NCI-H2171 treated with DMSO at 0.1 percent for 48 hours (cell line): ENCODE data around the gene TMCO1.
A peak's percentile ranks its signal among the peaks of the same experiment; 100 is the strongest.
"Not testable (repeated sequence)": the region's sequence is repeated elsewhere in the genome, so short reads cannot be mapped to it uniquely, and the experiment has no call there.

Experiments
- DNase-seq: peaks from one replicate; lab custom pipeline; 2025; lab: John Stamatoyannopoulos, UW

Gene TMCO1

GRCh38 chr1:165768513-165769394 lies at the start of gene TMCO1:
Gene TMCO1, minus strand, starts transcription at chr1:165768868. Its CDS starts 117 bp downstream, at chr1:165768751.
- peak; percentile 98 for DNase-seq

- DNase-seq = no peak
These were observed 48.3 kb upstream of the TMCO1 start for GRCh38 chr1:165816826-165817497.

- no peak for DNase-seq
These were observed 47.5 kb upstream of the TMCO1 start for GRCh38 chr1:165816157-165816556.

GRCh38 chr1:165815725-165816124 lies 47.1 kb upstream of the TMCO1 start:
- no peak for DNase-seq

- no peak for DNase-seq
These were observed 38.9 kb upstream of the TMCO1 start for GRCh38 chr1:165807613-165808012.

DNA sequence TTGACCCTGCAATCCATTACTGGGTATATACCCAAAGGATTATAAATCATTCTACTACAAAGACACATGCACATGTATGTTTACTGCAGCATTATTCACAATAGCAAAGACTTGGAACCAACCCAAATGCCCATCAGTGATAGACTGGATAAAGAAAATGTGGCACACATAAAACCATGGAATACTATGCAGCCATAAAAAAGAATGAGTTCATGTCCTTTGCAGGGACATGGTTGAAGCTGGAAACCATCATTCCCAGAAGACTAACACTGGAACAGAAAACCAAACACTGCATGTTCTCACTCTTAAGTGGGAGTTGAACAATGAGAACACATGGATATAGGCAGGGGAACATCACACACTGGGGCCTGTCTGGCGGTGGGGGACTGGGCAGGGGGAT lies 35.8 kb upstream of the TMCO1 start:
- not testable (repeated sequence) for DNase-seq

- DNase-seq = no peak
These were observed 30.7 kb upstream of the TMCO1 start for GRCh38 chr1:165799387-165799786.

DNA sequence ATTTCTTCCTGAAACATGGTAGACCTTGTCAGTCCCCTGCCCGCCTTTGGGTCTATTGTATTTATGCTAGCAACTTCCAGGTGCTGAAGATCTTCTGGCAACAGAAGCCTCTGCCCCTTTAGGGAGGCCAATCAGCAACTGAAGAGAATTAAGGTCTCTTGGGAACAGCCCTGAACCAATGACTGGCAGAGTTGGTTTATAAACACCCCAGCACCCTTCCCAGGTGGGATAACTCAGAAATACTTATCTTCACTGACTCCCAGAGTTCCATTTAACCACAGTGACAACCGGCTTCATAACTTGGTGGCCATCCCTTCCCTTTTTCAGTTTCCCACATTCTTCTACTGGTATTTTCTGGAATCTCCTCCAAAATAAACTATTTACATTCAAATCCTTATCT lies 27.2 kb upstream of the TMCO1 start:
- DNase-seq = no peak

DNA sequence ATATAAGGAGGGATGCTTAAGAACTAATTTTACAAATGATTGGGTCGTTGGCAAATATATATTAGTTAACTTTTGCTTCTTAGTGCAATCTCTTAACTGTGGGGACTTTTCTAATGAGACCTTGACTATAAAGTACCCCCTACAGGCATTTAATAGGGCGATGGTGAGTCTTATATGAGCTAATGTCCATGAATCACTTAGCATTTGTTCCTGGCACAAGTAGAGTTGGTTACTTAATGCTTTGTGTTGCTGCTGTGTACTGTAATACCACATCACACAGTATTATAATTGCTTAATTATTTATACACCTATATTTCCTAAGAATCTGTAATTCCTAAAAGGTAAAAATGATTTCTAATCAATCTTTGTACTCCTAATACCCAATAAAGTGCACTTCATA lies 25.3 kb upstream of the TMCO1 start:
- no peak for DNase-seq

DNA sequence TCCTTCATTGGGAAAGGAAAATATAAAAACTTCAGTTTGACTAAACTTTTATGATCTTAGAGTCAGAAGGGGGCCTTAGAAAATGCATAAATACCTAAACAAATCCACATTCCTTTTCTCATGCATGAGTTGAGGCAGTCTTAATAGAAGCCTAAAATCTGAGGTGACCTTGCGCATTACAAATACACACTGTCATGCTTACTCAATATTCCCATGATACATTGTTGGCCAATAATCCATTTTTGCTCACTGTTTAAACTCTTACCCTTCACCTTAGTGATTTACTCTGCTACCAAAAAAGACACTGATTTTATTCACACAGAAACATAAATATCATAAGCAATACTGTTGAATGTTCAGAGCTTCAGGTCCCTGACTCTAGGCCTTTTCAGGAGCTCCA lies 19.1 kb upstream of the TMCO1 start:
- no peak for DNase-seq

- not testable (repeated sequence) for DNase-seq
These were observed 14.9 kb upstream of the TMCO1 start for GRCh38 chr1:165783519-165783918.

GRCh38 chr1:165778197-165778596 lies 9.5 kb upstream of the TMCO1 start:
- not testable (repeated sequence) for DNase-seq

- DNase-seq = no peak
These were observed 4.8 kb upstream of the TMCO1 start for GRCh38 chr1:165773324-165773965.

DNA sequence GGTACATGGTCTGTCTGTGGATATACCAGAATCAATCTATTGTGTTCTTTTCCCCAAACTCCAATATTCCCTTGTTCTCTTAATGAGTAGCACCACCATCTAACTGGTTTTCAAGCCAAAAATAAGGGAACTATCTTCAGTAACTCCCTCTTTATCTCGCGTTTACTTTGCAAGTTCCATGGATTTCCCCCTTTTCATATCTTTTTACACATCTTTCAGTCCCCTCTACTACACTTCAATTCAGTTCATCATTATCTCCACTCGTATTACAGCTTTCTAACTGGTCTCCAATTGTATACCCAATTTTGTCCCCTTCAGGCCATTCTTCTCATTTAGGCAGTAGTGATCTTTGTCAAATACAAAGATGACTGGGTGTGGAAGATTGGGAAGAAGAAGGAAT lies 4.1 kb upstream of the TMCO1 start:
- no peak for DNase-seq

DNA sequence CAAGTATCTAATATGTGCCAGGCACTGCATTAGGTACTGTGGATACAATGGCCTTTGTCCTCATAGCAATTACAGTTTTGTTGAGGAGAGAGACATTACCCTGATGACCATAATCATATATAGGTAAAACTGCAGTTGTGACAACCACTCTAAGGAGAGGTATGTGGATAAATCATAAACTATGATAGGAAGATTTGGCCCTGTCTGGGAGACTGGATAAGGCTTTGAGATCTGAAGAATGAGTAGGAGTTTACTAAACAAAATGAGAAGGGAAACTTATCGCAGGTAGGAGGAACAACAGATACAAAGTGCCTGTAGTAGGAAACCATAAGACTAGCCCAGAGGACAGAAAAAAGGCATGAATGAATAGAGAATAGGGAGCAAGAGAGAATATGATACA lies 4.4 kb downstream of the TMCO1 start:
- no peak for DNase-seq

DNA sequence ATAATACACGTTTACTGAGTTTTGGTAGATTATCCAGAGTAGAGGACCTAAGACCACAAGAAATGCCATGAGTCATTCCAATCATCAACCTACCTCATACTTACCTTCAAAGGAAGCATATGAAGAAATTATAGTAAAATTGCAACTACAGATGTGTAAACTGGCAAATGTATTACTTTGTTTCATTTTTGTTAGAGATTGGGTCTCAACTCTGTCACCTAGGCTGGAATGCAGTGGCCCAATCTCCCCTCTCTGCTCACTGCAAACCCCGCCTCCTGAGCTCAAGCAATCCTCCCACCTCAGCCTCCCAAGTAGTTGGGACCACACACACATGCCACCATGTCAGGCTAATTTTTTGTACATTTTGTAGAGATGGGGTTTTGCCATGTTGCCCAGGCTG lies 5.2 kb downstream of the TMCO1 start:
- no peak for DNase-seq

DNA sequence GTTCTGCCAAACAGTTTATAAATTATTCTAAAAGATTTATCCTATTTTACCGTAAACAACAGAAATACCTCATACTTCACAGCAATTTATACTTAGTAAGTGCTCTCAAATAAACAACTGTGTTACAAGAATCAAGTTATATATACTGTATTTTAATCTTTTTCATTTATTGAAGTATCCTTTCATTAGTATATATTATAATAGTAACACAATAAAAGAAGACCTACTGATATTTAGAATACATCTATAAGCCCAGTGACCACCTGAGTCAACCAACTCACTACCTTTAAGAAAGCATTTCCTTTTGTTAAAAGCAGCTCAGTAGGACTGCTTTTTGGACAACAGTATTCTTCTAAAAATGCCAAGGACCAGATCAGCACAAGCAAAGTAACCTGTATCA lies 5.9 kb downstream of the TMCO1 start:
- no peak for DNase-seq

GRCh38 chr1:165759095-165759494 lies 9.6 kb downstream of the TMCO1 start:
- DNase-seq = no peak

GRCh38 chr1:165755393-165756010 lies 13.2 kb downstream of the TMCO1 start:
- no peak for DNase-seq

- DNase-seq = no peak
These were observed 14.7 kb downstream of the TMCO1 start for GRCh38 chr1:165753934-165754333.

- no peak for DNase-seq
These were observed 20.1 kb downstream of the TMCO1 start for GRCh38 chr1:165748550-165748949.

DNA sequence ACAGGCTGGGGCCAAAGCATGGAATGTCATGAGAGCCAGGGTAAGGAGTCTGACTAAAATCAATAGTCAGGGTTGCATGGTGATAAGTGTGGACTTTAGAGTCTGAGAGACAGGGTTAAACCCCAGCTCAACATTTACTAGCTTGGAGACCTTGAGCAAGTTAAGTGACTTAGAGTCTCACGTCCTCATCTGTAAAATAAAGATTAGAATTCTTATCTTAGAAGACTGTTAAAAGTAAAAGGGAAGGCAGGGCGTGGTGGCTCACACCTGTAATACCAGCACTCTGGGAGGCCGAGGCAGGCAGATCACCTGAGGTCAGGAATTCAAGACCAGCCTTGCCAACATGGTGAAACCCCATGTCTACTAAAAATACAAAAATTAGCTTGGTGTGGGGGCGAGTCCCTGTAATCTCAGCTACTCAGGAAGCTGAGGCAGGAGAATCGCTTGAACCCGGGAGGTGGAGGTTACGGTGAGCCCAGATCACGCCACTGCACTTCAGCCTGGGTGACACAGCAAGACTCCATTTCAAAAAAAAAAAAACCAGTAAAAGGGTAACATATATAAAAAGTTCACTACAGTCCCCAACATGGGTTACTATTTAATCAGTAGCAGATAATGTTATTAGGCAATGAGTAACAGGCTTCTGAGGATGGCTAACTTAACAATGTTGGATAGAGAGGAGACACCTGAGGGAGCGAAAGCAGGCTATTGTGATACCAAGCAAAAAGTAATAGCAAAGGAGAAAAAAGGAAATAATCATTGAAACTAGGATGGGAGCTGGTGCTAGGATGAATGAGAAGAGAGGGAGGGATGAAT lies 20.8 kb downstream of the TMCO1 start:
- DNase-seq = no peak
